H1 (cell line): ENCODE results near the gene PAPOLA. TPM values are rescaled to one million over a fixed set of nuclear protein-coding genes. Genes with fewer than 3 reads are reported as not detected.

Source experiments
- ZNF274 ChIP-seq: IDR thresholded peaks from 2 replicates; pipeline ENCODE4 v1.7.0; 2012; ENCODE audit warnings: low read length, borderline replicate concordance; ENCODE audit errors: extremely low read depth
- polyA plus RNA-seq, 7 experiments: library from polyadenylated mRNA; depleted of rRNA in 3 of 7; stranded (reverse) in 5 of 7; unstranded in 2 of 7; fragments of >200 nt in 5 of 7; fragments of 200-250 nt in 2 of 7; gene quantifications; 1 replicate in 5 of 7; 2 replicates in 1 of 7; 4 replicates in 1 of 7; pipeline versions ENCODE4 v1.2.1 to v1.2.3, GENCODE V29; 2011 to 2013; ENCODE audit warnings: missing spikeins in 2 of 7, mixed read lengths in 2 of 7
- total RNA-seq: library from RNA; stranded (reverse); fragmentation: NEBNext Ultra II Directional; extraction: Animal tissue kit (Norgen Biotek cat#: 25700); gene quantifications from 2 replicates; pipeline ENCODE4 v1.2.1, GENCODE V29; 2021
- TF ChIP-seq, protein P1 (sequence below), 3 experiments: IDR thresholded peaks; 1 replicate in 2 of 3; 2 replicates in 1 of 3; pipeline versions ENCODE4 v1.5.1 to v1.6.1; 2011; ENCODE audit warnings: low read length in 3 of 3, mild to moderate bottlenecking in 3 of 3, inconsistent platforms in 2 of 3, low read depth in 1 of 3, moderate library complexity in 1 of 3; ENCODE audit not compliant: insufficient read depth in 1 of 3; ENCODE audit errors: control extremely low read depth in 1 of 3

PAPOLA gene
- total and polyA plus RNA-seq, 2 of the 8 experiments (the other 6 are each of a cell fraction or from before 2014, with no cell fraction given) = 163 to 239 TPM

DNA sequence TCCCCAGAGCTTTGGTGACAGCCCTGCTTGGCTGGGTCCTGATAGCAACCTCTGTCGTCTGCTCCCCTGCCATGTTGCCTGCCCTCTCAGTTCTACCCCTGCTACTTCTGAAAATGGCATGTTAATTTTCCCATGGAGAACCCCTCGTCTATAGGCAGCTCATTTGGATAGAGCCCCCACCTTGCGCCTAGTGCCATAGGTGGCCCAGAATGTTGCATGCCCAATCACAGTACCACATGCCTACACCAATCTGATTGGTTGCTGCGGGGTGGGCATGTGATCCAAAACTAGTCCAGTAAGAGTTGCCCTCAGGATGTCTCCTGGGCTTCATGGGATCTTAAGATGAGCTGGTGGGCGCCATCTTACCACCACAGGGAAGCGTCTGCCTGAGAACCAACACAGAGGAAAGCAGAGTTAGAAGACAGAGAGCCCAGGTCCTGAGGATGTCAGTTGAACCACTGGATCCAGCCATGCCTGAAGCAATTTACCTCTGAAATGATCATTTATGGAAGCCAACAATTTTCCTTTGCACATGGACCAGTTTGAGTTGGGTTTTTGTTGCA, 85.7 kb downstream of the PAPOLA start (continued):
- TF ChIP-seq, protein P1, sequence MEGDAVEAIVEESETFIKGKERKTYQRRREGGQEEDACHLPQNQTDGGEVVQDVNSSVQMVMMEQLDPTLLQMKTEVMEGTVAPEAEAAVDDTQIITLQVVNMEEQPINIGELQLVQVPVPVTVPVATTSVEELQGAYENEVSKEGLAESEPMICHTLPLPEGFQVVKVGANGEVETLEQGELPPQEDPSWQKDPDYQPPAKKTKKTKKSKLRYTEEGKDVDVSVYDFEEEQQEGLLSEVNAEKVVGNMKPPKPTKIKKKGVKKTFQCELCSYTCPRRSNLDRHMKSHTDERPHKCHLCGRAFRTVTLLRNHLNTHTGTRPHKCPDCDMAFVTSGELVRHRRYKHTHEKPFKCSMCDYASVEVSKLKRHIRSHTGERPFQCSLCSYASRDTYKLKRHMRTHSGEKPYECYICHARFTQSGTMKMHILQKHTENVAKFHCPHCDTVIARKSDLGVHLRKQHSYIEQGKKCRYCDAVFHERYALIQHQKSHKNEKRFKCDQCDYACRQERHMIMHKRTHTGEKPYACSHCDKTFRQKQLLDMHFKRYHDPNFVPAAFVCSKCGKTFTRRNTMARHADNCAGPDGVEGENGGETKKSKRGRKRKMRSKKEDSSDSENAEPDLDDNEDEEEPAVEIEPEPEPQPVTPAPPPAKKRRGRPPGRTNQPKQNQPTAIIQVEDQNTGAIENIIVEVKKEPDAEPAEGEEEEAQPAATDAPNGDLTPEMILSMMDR (IDR thresholded peaks at IDR 0.05; ENCODE audit: control extremely low read depth in 1 of 3, insufficient read depth in 1 of 3, low read depth in 1 of 3, low read length in 3 of 3) = no peak
- no peak for TF ChIP-seq ZNF274
- TF ChIP-seq, all 59 proteins: peak for 0
